ENCODE measurements around the gene TOM1.

DNA sequence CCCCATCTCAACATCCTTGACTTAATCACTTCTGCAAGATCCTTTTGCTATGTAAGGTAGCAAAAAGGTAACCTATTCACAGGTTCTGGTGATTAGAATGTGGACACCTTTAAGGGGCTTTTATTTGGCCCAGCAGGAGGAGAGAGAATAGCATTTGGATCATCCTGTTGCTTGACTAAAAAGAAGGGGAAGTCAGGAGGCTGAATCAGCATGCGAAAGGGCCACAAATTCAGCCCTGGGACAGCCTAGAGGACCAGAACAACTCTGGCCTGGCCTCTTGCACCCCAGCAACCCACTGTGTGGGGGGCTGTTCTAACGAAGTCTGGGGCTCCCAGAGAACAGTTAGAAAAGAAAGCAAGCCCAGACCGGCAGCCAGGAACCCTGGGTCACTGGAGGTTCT is 78.0 kb downstream of the TOM1 start:
- TF ChIP-seq EZH2phosphoT487 (IDR thresholded peaks at IDR 0.05; ENCODE audit: borderline replicate concordance) = no peak
- TF ChIP-seq, protein P1, sequence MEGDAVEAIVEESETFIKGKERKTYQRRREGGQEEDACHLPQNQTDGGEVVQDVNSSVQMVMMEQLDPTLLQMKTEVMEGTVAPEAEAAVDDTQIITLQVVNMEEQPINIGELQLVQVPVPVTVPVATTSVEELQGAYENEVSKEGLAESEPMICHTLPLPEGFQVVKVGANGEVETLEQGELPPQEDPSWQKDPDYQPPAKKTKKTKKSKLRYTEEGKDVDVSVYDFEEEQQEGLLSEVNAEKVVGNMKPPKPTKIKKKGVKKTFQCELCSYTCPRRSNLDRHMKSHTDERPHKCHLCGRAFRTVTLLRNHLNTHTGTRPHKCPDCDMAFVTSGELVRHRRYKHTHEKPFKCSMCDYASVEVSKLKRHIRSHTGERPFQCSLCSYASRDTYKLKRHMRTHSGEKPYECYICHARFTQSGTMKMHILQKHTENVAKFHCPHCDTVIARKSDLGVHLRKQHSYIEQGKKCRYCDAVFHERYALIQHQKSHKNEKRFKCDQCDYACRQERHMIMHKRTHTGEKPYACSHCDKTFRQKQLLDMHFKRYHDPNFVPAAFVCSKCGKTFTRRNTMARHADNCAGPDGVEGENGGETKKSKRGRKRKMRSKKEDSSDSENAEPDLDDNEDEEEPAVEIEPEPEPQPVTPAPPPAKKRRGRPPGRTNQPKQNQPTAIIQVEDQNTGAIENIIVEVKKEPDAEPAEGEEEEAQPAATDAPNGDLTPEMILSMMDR (conservative IDR thresholded peaks at IDR 0.05; ENCODE audit: low read length) = no peak
